HG03280 (cell line): Measurements from ENCODE around the gene LIN9.

Source experiments
- ATAC-seq: cut with Tn5 transposase; IDR thresholded peaks from one replicate; pipeline ENCODE4 v1.9.1; 2021; ENCODE audit warnings: mild to moderate bottlenecking, moderate library complexity; ENCODE audit not compliant: unreplicated experiment

The LIN9 gene

DNA sequence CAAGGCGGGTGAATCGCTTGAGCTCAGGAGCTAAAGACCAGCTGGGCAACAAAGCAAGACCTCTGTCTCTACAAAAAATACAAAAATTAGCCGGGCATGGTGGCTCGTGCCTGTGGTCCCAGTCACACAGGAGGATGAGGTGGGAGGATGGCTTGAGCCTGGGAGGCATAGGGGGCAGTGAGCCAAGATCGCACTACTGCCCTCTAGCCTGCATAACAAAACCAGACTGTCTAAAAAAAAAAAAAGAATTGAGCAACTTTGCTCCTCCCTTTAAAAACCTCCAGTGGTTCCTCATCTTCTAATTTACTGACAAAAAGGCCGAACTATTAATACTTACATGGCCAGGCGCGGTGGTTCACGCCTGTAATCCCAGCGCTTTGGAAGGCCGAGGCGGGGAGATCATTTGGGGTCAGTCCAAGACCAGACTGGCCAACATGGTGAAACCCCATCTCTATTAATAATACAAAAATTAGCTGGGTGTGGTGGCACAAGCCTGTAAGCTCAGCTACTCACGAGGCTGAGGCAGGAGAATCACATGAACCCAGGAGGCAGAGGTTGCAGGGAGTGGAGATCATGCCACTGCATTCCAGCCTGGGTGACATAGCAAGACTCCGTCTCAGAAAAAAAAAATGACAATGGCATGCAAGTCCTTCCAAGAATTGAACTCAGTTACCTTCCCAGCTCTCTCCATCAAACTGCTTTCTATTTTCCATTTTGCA is 126.8 kb downstream of the LIN9 start:
- no peak for ATAC-seq
